Measurements from ENCODE around the gene CYP27B1. TPM values are rescaled to one million over a fixed set of nuclear protein-coding genes. Genes with fewer than 3 reads are reported as not detected.

Gene CYP27B1
- total RNA-seq, result 3.3 to 4.7 TPM (median 4.0 TPM) in 3 replicates

- H3K36me3 Mint-ChIP-seq, result peaks cover 8% of the 10 kb centered on the region
- no peaks in the 10 kb centered on the region for H3K9me3 Mint-ChIP-seq
- H3K27ac Mint-ChIP-seq, result no peak within 1 kb of the TSS
- no peak for TF ChIP-seq CTCF (IDR thresholded peaks at IDR 0.05; ENCODE audit: unreplicated experiment)
- peak within 1 kb of the TSS; percentile 53 for H3K4me3 Mint-ChIP-seq
- no peak for DNase-seq (ENCODE audit: low spot score in 2 of 2, unreplicated experiment in 2 of 2)
- peaks cover 27% of the 10 kb centered on the region for H3K4me1 Mint-ChIP-seq
- peaks cover 67% of the 10 kb centered on the region for H3K27me3 Mint-ChIP-seq (ENCODE audit: low read depth)
These were observed at the start of gene CYP27B1 for GRCh38 chr12:57766464-57767304. Gene CYP27B1, minus strand, starts transcription at chr12:57767078. Its CDS starts 37 bp downstream, at chr12:57767041.

GRCh38 chr12:57816001-57816854 is 49.4 kb upstream of the CYP27B1 start:
- Mint-ChIP-seq H3K36me3 (peaks cover 21% of the 10 kb centered on the region), H3K27me3 (ENCODE audit: low read depth) (no peaks in the 10 kb centered on the region), H3K27ac (no peak overlapping the region), H3K4me1 (no peaks in the 10 kb centered on the region), H3K4me3 (no peak overlapping the region), H3K9me3 (no peaks in the 10 kb centered on the region)
- no peak for DNase-seq (ENCODE audit: low spot score in 2 of 2, unreplicated experiment in 2 of 2)
- TF ChIP-seq CTCF (IDR thresholded peaks at IDR 0.05; ENCODE audit: unreplicated experiment), result no peak

DNA sequence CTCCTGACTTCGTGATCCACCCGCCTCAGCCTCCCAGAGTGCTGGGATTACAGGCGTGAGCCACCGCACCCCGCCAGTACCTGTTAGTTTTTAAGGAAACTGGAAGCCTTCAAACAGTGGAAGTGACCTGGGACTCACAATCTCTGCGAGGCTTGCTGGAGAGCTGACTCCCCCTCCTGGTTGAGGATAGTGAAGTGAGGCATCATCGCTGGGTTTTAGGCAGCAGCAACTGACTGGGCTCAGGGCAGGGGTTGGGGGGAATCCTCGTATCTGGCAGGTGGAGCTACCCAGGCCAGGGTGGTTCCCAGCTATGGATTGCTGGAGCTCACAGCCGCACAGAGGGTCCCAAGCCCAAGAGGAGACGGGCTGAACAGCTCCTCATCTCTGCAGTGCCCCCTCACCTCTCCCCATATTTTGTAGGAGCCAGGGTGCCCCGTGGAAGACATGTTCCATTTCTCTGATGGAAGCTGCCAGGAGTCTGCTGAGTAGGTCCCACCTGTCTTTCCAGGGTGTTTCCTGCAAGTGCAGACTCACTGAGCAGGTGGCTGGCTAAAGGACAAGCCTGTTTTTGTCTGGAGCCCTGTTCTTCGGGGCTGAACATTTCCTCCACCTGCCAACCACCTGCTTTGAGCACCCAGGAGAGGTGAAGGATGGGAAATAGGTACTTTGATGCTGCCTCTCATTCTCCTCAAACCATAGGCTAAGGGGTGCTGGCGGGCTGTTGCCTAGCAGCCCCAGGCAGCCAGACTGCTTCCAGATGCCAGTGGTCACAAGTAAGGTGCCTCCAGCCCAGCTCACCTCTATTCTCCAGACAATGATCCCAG is 48.5 kb upstream of the CYP27B1 start:
- no peak overlapping the region for H3K4me3 Mint-ChIP-seq

DNA sequence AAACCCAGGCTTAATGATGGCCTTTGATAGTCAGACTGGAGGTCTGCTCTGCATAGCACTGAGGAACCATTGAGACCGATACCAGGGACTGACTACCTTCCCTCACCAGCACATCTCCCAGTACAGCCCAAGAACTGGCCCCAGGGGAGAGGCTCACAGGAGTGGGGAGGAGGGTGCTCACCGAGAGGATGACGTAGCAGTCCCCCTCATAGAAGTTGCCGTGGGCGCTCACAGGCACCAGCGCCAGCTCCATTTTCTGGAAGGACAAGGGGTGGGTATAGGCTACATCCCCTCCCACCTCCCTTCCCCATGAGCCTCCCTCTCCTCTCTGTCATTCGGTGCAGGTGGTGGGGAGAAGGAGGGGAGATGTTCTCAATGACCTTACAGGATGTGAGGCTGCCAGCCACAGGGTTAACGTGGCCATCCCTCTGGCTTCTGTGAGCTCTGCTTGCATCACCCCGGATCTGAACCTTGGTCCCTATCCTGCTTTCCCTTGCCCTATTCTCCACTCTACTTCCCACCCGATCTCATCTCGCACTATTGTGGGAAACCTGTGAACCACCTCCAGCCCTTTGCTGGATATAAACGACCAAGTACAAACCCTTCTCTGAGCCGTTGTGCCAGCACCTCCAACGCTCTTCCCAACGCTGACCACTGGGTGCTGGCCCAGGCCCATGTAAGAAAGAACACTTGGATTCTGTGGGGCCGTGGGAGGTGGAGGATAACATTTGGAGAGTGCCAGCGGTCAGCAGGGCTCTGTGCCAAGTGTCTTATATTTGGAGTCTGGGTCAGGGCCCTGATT is 47.3 kb upstream of the CYP27B1 start:
- no peaks in the 10 kb centered on the region for H3K27me3 Mint-ChIP-seq (ENCODE audit: low read depth)

More for the DNA sequence above, 48.5 kb upstream of the CYP27B1 start:
- no peaks in the 10 kb centered on the region for H3K27me3 Mint-ChIP-seq (ENCODE audit: low read depth)
- H3K9me3 Mint-ChIP-seq, result no peaks in the 10 kb centered on the region
- no peak overlapping the region for H3K27ac Mint-ChIP-seq
- DNase-seq (ENCODE audit: low spot score in 2 of 2, unreplicated experiment in 2 of 2), result no peak
- peaks cover 15% of the 10 kb centered on the region for H3K36me3 Mint-ChIP-seq
- no peaks in the 10 kb centered on the region for H3K4me1 Mint-ChIP-seq
- TF ChIP-seq CTCF (IDR thresholded peaks at IDR 0.05; ENCODE audit: unreplicated experiment), result no peak

More for the DNA sequence above, 47.3 kb upstream of the CYP27B1 start:
- no peak for TF ChIP-seq CTCF (IDR thresholded peaks at IDR 0.05; ENCODE audit: unreplicated experiment)
- no peak overlapping the region for H3K4me3 Mint-ChIP-seq
- H3K4me1 Mint-ChIP-seq, result no peaks in the 10 kb centered on the region
- no peak for DNase-seq (ENCODE audit: low spot score in 2 of 2, unreplicated experiment in 2 of 2)
- H3K36me3 Mint-ChIP-seq, result peaks cover 15% of the 10 kb centered on the region
- no peak overlapping the region for H3K27ac Mint-ChIP-seq
- H3K9me3 Mint-ChIP-seq, result no peaks in the 10 kb centered on the region

Data from mesothelial cell of epicardium (in vitro differentiated cells).